ENCODE measurements around the gene RFC2.

GRCh38 chr7:74252893-74253292 lies 1.3 kb downstream of the RFC2 start:
- TF ChIP-seq POLR2A (IDR thresholded peaks at IDR 0.05; ENCODE audit: low read depth, low read length) (0 out of 2 replicates have a peak, but pooled peaks have one; percentile 39), TAF1 (IDR thresholded peaks at IDR 0.05; ENCODE audit: borderline replicate concordance, low read depth, low read length) (no peak)
